T-cell (primary cell): ENCODE measurements around the gene CAPN9. TPM values are rescaled to one million over a fixed set of nuclear protein-coding genes. Genes with fewer than 3 reads are reported as not detected.

Source experiments
- ATAC-seq, 4 experiments: fragments of 200-7000 bp in 3 of 4; fragments of 150-1000 bp in 1 of 4; cut with Tn5 transposase; replicated peaks in 1 of 4; 1 replicate in 3 of 4; 2 replicates in 1 of 4; pipeline ENCODE4 v1.10.0; 2021; ENCODE audit warnings: moderate library complexity in 3 of 4, mild to moderate bottlenecking in 2 of 4, moderate number of reproducible peaks in 1 of 4
- CTCF ChIA-PET, 2 donors: fragments of 300-600 bp; sonication (Branson Sonifier 250); formaldehyde crosslinking; loops; one replicate each; lab custom pipeline; 2022; ENCODE audit warnings: antibody characterized with exemption in 2 of 2; lab: Charles Lee
- POLR2A ChIA-PET, 2 donors: fragments of 300-600 bp; sonication (Branson Sonifier 250); formaldehyde crosslinking; loops; one replicate each; lab custom pipeline; 2022; ENCODE audit warnings: antibody characterized with exemption in 2 of 2; lab: Charles Lee
- DNase-seq, 35 experiments: peaks; one replicate each; pipeline versions ENCODE4 v3.0.0 to v3.0.0-alpha.2; 2013 to 2023
- H3K27ac ChIP-seq: one replicate; pipeline ENCODE4 v1.5.1; 2013; ENCODE audit warnings: low read length
- H3K27me3 ChIP-seq, 2 experiments: replicated peaks in 1 of 2; 1 replicate in 1 of 2; 2 replicates in 1 of 2; pipeline versions ENCODE4 v1.6.1 to v1.7.0; 2013; ENCODE audit warnings: low read length in 1 of 2, mixed read lengths in 1 of 2; ENCODE audit not compliant: control insufficient read depth in 2 of 2, insufficient read depth in 2 of 2; ENCODE audit errors: extremely low read depth in 1 of 2
- H3K36me3 ChIP-seq, 2 donors: 1 replicate in 1 of 2; 2 replicates in 1 of 2; pipeline versions ENCODE4 v1.6.1 to v1.7.0; 2013; ENCODE audit warnings: low read length in 1 of 2; ENCODE audit not compliant: control insufficient read depth in 2 of 2, insufficient read depth in 1 of 2; ENCODE audit errors: extremely low read depth in 1 of 2
- H3K4me1 ChIP-seq, 2 experiments: 1 replicate in 1 of 2; 2 replicates in 1 of 2; pipeline versions ENCODE4 v1.6.1 to v1.7.0; 2013; ENCODE audit warnings: low read length in 2 of 2, mixed read lengths in 1 of 2; ENCODE audit not compliant: insufficient read depth in 2 of 2, control insufficient read depth in 1 of 2; ENCODE audit errors: extremely low read depth in 1 of 2
- H3K4me3 ChIP-seq, 2 donors: 1 replicate in 1 of 2; 2 replicates in 1 of 2; pipeline versions ENCODE4 v1.5.1 to v1.7.0; 2013; ENCODE audit warnings: mild to moderate bottlenecking in 2 of 2, low read length in 1 of 2, moderate library complexity in 1 of 2; ENCODE audit not compliant: control insufficient read depth in 1 of 2; ENCODE audit errors: extremely low read depth in 1 of 2
- H3K9me3 ChIP-seq: 2 replicates; pipeline ENCODE4 v1.7.0; 2013
- H3K27ac Mint-ChIP-seq, 2 donors: one replicate each; pipeline ENCODE4 v1.8.0; 2020 to 2021; ENCODE audit warnings: mild to moderate bottlenecking in 2 of 2, mixed read lengths in 2 of 2
- H3K27me3 Mint-ChIP-seq, 2 donors: one replicate each; pipeline ENCODE4 v1.8.0; 2021 to 2022; ENCODE audit warnings: mixed read lengths in 2 of 2
- H3K36me3 Mint-ChIP-seq: one replicate; pipeline ENCODE4 v1.8.0; 2021; ENCODE audit warnings: mixed read lengths
- H3K4me1 Mint-ChIP-seq, 3 donors: one replicate each; pipeline ENCODE4 v1.8.0; 2020 to 2022; ENCODE audit warnings: mixed read lengths in 3 of 3, mild to moderate bottlenecking in 1 of 3
- H3K4me3 Mint-ChIP-seq, 3 donors: one replicate each; pipeline ENCODE4 v1.8.0; 2020 to 2022; ENCODE audit warnings: mild to moderate bottlenecking in 3 of 3, mixed read lengths in 3 of 3, moderate library complexity in 3 of 3
- H3K9me3 Mint-ChIP-seq, 3 donors: one replicate each; pipeline ENCODE4 v1.8.0; 2020 to 2022; ENCODE audit warnings: mixed read lengths in 3 of 3
- WGBS: methylation state at CpG from one replicate; pipeline ENCODE4 v1.1.5; 2013; ENCODE audit warnings: missing lambda C conversion rate; ENCODE audit not compliant: insufficient coverage; 5-methylcytosine and 5-hydroxymethylcytosine counted together
- total RNA-seq, 35 experiments: library from RNA in 6 of 35; stranded (reverse) in 6 of 35; fragments of 120-200 nt in 1 of 35; gene quantifications; one replicate each; pipeline versions ENCODE4 v1.2.1 to v1.2.4 and lab custom pipeline; 2013 to 2026

CAPN9 gene
- total RNA-seq, 5 donors from 2014 or later (not counting 1 experiment from before 2014, with no cell fraction given) = not detected

DNA sequence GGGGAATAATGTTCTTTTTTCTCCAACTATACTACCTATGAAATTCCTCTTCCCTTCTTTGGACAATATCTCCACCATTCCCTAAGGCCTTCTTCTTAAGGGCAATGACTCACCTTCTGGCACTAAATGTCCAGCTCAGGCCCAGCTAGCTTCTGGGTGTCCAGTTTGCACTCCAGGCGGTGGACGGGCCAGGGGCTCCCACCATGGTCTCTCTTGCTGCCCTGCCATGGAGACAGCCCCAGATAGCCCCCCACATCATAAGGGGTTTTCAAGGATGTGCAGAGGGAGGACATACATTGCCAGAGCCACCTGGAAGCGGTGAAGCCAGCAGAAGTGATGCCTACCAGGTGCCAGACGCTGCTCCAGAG lies 77.3 kb downstream of the CAPN9 start:
- no peak overlapping the region for H3K27ac Mint-ChIP-seq

DNA sequence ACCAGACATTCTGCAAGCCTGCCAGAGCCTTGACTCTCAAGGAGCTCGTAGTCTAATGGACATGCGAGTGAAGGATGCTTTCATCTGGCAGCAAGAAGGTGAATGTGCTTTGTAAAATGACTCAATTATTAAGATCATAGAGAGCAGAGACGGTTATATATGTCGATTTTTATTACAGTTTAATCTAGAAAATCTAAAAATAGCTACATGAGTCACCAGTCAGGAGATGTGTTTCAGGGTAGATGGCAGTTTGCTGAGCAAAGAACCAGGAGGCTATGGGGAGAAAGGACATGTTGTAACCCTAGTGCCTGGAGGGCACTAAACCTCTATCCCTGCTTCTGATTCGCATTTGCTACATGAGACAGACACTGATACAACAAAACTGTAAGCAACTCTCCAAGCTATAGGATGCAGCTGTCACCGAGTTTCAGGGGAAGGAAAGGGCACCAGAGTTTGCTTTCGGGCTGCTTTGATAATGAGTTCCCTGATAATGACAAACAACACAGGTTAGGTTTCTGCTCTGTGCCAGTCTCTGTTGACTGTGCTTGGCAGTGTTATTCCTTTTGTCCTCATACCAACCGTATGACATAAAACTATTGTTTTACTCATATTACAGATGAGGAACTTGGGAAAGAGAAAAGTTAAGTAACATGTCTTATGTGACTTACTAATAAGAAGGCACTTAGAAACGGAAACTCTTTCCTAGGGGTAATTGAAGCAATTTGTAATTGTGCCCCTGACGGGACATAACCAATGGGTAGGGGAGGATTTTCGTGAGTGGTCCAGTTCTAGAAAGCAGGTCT lies 77.9 kb downstream of the CAPN9 start:
- DNase-seq = no peak
- ATAC-seq = no peak
- H3K27ac Mint-ChIP-seq = no peak overlapping the region
- Histone ChIP-seq H3K4me3 (no peak overlapping the region), H3K27me3 (peaks cover 0 to 27% of the 10 kb centered on the region in 2 experiments), H3K9me3 (no peaks in the 10 kb centered on the region), H3K36me3 (no peaks in the 10 kb centered on the region), H3K27ac (no peak overlapping the region), H3K4me1 (no peaks in the 10 kb centered on the region)
- WGBS = 0% methylated on average over 1 of the region's 11 CpGs
- H3K9me3 Mint-ChIP-seq = no peaks in the 10 kb centered on the region
- ChIA-PET POLR2A (no interaction called here), CTCF (interaction anchor here in 1 of 2 donors (0.6 kb wide), 1 partner anchor 1764 kb away, joined by 3 read pairs; no protein-coding TSS in a partner anchor)
- H3K27me3 Mint-ChIP-seq = peaks cover 12 to 14% of the 10 kb centered on the region in 2 donors
- H3K4me1 Mint-ChIP-seq = no peaks in the 10 kb centered on the region
- no peak overlapping the region for H3K4me3 Mint-ChIP-seq
- no peaks in the 10 kb centered on the region for H3K36me3 Mint-ChIP-seq

More for the DNA sequence above, 77.3 kb downstream of the CAPN9 start:
- ChIA-PET POLR2A (no interaction called here), CTCF (no interaction called here)
- peaks cover 0 to 27% of the 10 kb centered on the region in 2 experiments for H3K27me3 ChIP-seq
- no peaks in the 10 kb centered on the region for H3K4me1 ChIP-seq
- H3K9me3 Mint-ChIP-seq = no peaks in the 10 kb centered on the region
- H3K27me3 Mint-ChIP-seq = peaks cover 14 to 15% of the 10 kb centered on the region in 2 donors
- 67% methylated on average over 2 of the region's 4 CpGs for WGBS
- ATAC-seq = no peak
- H3K36me3 ChIP-seq = no peaks in the 10 kb centered on the region
- H3K4me3 Mint-ChIP-seq = no peak overlapping the region
- H3K27ac ChIP-seq = no peak overlapping the region
- H3K4me3 ChIP-seq = no peak overlapping the region
- DNase-seq = no peak
- no peaks in the 10 kb centered on the region for H3K36me3 Mint-ChIP-seq
- H3K4me1 Mint-ChIP-seq = no peaks in the 10 kb centered on the region
- H3K9me3 ChIP-seq = no peaks in the 10 kb centered on the region

- no peak overlapping the region for H3K27ac Mint-ChIP-seq
- DNase-seq = no peak
- H3K4me3 ChIP-seq = no peak overlapping the region
- no peaks in the 10 kb centered on the region for H3K9me3 ChIP-seq
- no peaks in the 10 kb centered on the region for H3K4me1 ChIP-seq
- ChIA-PET CTCF (no interaction called here), POLR2A (no interaction called here)
- H3K36me3 Mint-ChIP-seq = no peaks in the 10 kb centered on the region
- peaks cover 0 to 27% of the 10 kb centered on the region in 2 experiments for H3K27me3 ChIP-seq
- H3K4me3 Mint-ChIP-seq = no peak overlapping the region
- no peaks in the 10 kb centered on the region for H3K36me3 ChIP-seq
- peaks cover 0 to 3% (median under 1%) of the 10 kb centered on the region in 3 donors for H3K9me3 Mint-ChIP-seq
- H3K27ac ChIP-seq = no peak overlapping the region
- no peaks in the 10 kb centered on the region for H3K4me1 Mint-ChIP-seq
- ATAC-seq = no peak
- WGBS = 90% methylated on average over 3 of the region's 3 CpGs
- H3K27me3 Mint-ChIP-seq = peaks cover 10% of the 10 kb centered on the region in 2 donors
Measured at GRCh38 chr1:230825761-230826160, 78.6 kb downstream of the CAPN9 start.

DNA sequence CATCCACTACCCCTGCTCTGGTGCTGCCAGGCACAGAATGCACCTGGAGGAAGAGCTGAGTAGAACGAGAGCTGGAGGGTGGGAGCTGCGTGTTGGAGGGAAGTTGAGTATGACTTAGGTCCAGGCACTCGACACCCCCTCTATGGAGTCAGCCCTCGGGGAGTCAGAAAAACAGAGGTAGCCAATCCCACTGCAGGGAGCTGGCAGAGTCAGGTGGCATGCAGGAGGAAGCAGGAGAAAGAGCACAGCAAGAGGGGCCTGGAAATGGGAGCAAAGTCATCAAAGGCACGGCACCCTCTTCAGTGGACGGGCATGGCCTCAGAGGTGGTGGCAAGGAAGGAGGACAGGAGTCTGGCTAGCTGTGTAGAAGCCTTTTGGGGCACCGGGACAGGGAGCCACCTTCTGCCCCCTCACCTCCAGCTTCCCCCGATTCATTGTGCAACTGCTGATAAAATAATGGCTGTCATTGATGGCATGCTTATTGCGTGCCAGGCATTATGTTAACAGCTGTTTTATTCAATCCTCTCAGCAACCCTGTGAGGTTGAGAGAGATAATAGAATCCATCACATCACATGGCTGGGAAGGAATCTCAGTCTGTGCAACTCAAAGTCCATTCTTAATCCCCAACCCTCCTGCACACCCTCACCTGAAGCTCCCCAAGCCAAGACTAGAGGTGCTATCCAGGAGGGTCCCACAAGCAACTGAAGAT lies 79.1 kb downstream of the CAPN9 start:
- Histone ChIP-seq H3K4me1 (no peaks in the 10 kb centered on the region), H3K27ac (no peak overlapping the region), H3K27me3 (peaks cover 0 to 23% of the 10 kb centered on the region in 2 experiments), H3K4me3 (no peak overlapping the region), H3K36me3 (no peaks in the 10 kb centered on the region), H3K9me3 (no peaks in the 10 kb centered on the region)
- 100% methylated on average over 2 of the region's 9 CpGs for WGBS
- Mint-ChIP-seq H3K4me3 (no peak overlapping the region), H3K4me1 (no peaks in the 10 kb centered on the region), H3K27ac (no peak overlapping the region), H3K27me3 (peaks cover 4 to 5% of the 10 kb centered on the region in 2 donors), H3K36me3 (no peaks in the 10 kb centered on the region), H3K9me3 (peaks cover 2 to 6% (median 4%) of the 10 kb centered on the region in 3 donors)
- DNase-seq (no peak), ATAC-seq (no peak)
- ChIA-PET POLR2A (no interaction called here), CTCF (no interaction called here)

DNA sequence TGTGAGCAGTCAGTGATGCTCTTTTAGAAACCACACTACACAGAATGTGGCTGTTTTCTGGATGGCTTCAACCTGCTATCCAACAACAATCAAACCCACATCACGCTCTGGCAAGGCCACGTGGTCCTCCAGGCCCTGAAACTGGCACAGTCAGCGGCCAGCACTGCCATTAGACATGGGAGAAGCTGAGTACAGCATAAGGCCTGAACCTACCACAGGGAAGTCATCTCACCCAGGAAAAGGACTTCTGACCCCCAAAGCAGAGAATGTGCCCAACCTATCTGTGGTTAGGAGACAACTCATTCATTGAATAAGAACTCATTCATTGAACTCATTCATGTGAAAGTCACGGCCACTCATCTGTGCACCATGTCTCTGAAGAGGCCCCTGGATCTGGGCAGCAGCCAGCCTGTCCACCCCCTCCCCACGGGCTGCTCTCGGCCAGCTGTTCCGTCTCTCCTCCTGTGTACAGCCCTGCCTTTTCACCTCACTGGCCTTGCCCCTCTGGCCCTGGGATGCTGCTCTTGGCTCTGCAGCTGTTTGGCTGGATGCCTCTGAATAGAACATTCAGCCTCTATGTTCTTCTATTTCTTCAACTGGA lies 80.0 kb downstream of the CAPN9 start:
- Mint-ChIP-seq H3K9me3 (peaks cover 2 to 6% (median 4%) of the 10 kb centered on the region in 3 donors), H3K4me3 (no peak overlapping the region), H3K4me1 (no peaks in the 10 kb centered on the region), H3K27me3 (peaks cover 4 to 5% of the 10 kb centered on the region in 2 donors), H3K36me3 (no peaks in the 10 kb centered on the region), H3K27ac (no peak overlapping the region)
- DNase-seq (no peak), ATAC-seq (no peak)
- Histone ChIP-seq H3K27ac (no peak overlapping the region), H3K4me1 (no peaks in the 10 kb centered on the region), H3K27me3 (peaks cover 0 to 15% of the 10 kb centered on the region in 2 experiments), H3K9me3 (no peaks in the 10 kb centered on the region), H3K4me3 (no peak overlapping the region), H3K36me3 (no peaks in the 10 kb centered on the region)
- WGBS = 83% methylated on average over 5 of the region's 7 CpGs
- POLR2A ChIA-PET = no interaction called here
- CTCF ChIA-PET = no interaction called here

GRCh38 chr1:230827801-230828200 lies 80.6 kb downstream of the CAPN9 start:
- Mint-ChIP-seq H3K4me1 (no peaks in the 10 kb centered on the region), H3K27ac (no peak overlapping the region), H3K9me3 (peaks cover 2 to 6% (median 4%) of the 10 kb centered on the region in 3 donors), H3K4me3 (no peak overlapping the region), H3K36me3 (no peaks in the 10 kb centered on the region), H3K27me3 (peaks cover 4 to 5% of the 10 kb centered on the region in 2 donors)
- Histone ChIP-seq H3K9me3 (no peaks in the 10 kb centered on the region), H3K27me3 (peaks cover 0 to 15% of the 10 kb centered on the region in 2 experiments), H3K4me3 (no peak overlapping the region), H3K27ac (no peak overlapping the region), H3K36me3 (no peaks in the 10 kb centered on the region), H3K4me1 (no peaks in the 10 kb centered on the region)
- no peak for DNase-seq
- no peak for ATAC-seq
- ChIA-PET POLR2A (no interaction called here), CTCF (no interaction called here)
- WGBS = no CpG with 5 or more reads among the region's 5 CpGs
